GM12878 (cell line): ENCODE measurements around the gene DZIP1L. TPM values are rescaled to one million over a fixed set of nuclear protein-coding genes. Genes with fewer than 3 reads are reported as not detected.

ENCODE experiments used
- ATF2 ChIP-seq: IDR thresholded peaks from 2 replicates; pipeline ENCODE4 v1.6.1; 2012; ENCODE audit warnings: low read length, inconsistent platforms
- BCL11A ChIP-seq: IDR thresholded peaks from 2 replicates; pipeline ENCODE4 v1.6.1; 2011; ENCODE audit warnings: low read depth, low read length
- CBFB ChIP-seq: IDR thresholded peaks from 2 replicates; pipeline ENCODE4 v1.6.1; 2016; ENCODE audit warnings: antibody characterized with exemption, low read depth
- CHD1 ChIP-seq: IDR thresholded peaks from 2 replicates; pipeline ENCODE4 v1.6.1; 2012; ENCODE audit warnings: low read depth, low read length, improper control_type of control experiment
- EED ChIP-seq: sonication (generic); IDR thresholded peaks from 2 replicates; pipeline ENCODE4 v1.6.1; 2016; ENCODE audit warnings: antibody characterized with exemption, low read depth
- ETV6 ChIP-seq, 2 experiments: fragments of 450-650 bp in 1 of 2; IDR thresholded peaks in 1 of 2; conservative IDR thresholded peaks in 1 of 2; 2 replicates each; pipeline ENCODE4 v1.6.1; 2014; ENCODE audit warnings: antibody characterized with exemption in 1 of 2, borderline replicate concordance in 1 of 2, low read depth in 1 of 2, mild to moderate bottlenecking in 1 of 2, moderate library complexity in 1 of 2
- EZH2 ChIP-seq: IDR thresholded peaks from 2 replicates; pipeline ENCODE4 v1.6.1; 2012; ENCODE audit warnings: low read depth, mild to moderate bottlenecking, control low read depth, inconsistent platforms, low read length, borderline replicate concordance; ENCODE audit not compliant: control insufficient read depth
- HCFC1 ChIP-seq: fragments of 150-350 bp; IDR thresholded peaks from 2 replicates; pipeline ENCODE4 v1.6.1; 2014; ENCODE audit warnings: low read length
- IKZF1 ChIP-seq: fragments of 450-650 bp; conservative IDR thresholded peaks from 2 replicates; pipeline ENCODE4 v1.6.1; 2017; ENCODE audit warnings: antibody characterized with exemption, mild to moderate bottlenecking
- MEF2B ChIP-seq: fragments of 450-650 bp; IDR thresholded peaks from 2 replicates; pipeline ENCODE4 v1.6.1; 2018; ENCODE audit warnings: mild to moderate bottlenecking, moderate library complexity; ENCODE audit not compliant: partially characterized antibody, poor library complexity, severe bottlenecking
- MTA2 ChIP-seq: fragments of 450-650 bp; IDR thresholded peaks from 2 replicates; pipeline ENCODE4 v1.6.1; 2016; ENCODE audit warnings: low read depth, mild to moderate bottlenecking, moderate library complexity
- NFIC ChIP-seq: IDR thresholded peaks from 2 replicates; pipeline ENCODE4 v1.6.1; 2012; ENCODE audit warnings: low read depth, mild to moderate bottlenecking, inconsistent platforms, low read length, moderate library complexity
- NR2C1 ChIP-seq: fragments of 450-650 bp; IDR thresholded peaks from 2 replicates; pipeline ENCODE4 v1.6.1; 2017; ENCODE audit warnings: antibody characterized with exemption, mild to moderate bottlenecking, moderate library complexity
- PBX3 ChIP-seq: IDR thresholded peaks from 2 replicates; pipeline ENCODE4 v1.6.1; 2011; ENCODE audit warnings: mild to moderate bottlenecking, low read depth, low read length, moderate library complexity; ENCODE audit not compliant: insufficient replicate concordance
- RAD21 ChIP-seq: IDR thresholded peaks from 2 replicates; pipeline ENCODE4 v1.6.1; 2011; ENCODE audit warnings: mild to moderate bottlenecking, low read depth, low read length, moderate library complexity; ENCODE audit not compliant: insufficient read depth
- RELB ChIP-seq: fragments of 450-650 bp; IDR thresholded peaks from 2 replicates; pipeline ENCODE4 v1.6.1; 2017; ENCODE audit warnings: low read depth, mild to moderate bottlenecking, moderate library complexity
- REST ChIP-seq: IDR thresholded peaks from 2 replicates; pipeline ENCODE4 v1.6.1; 2012; ENCODE audit warnings: mild to moderate bottlenecking, low read depth, low read length
- SPI1 ChIP-seq: IDR thresholded peaks from 2 replicates; pipeline ENCODE4 v1.6.1; 2011; ENCODE audit warnings: low read depth, mild to moderate bottlenecking, low read length, moderate library complexity, borderline replicate concordance; ENCODE audit not compliant: insufficient read depth
- YBX1 ChIP-seq: fragments of 450-650 bp; IDR thresholded peaks from 2 replicates; pipeline ENCODE4 v1.6.1; 2016; ENCODE audit warnings: antibody characterized with exemption
- polyA plus RNA-seq, 11 experiments: library from polyadenylated mRNA; depleted of rRNA in 4 of 11; unstranded in 6 of 11; stranded (reverse) in 5 of 11; fragments of >200 nt; fragmentation: Nextera tagmentation in 4 of 11; fragmentation: Illumina TruSeq in 1 of 11; extraction: Ambion mirVana in 4 of 11; extraction: Trizol in 1 of 11; gene quantifications; 1 replicate in 1 of 11; 2 replicates in 10 of 11; pipeline versions ENCODE4 v1.2.1 to v1.2.3, GENCODE V29; 2011 to 2016; ENCODE audit warnings: inconsistent platforms in 2 of 11, missing spikeins in 2 of 11, low read depth in 1 of 11
- total RNA-seq, 4 experiments: library from RNA; depleted of rRNA in 3 of 4; stranded (reverse); fragments of >200 nt in 3 of 4; fragmentation: Illumina TruSeq in 1 of 4; extraction: Trizol in 1 of 4; gene quantifications; 2 replicates each; pipeline versions ENCODE4 v1.2.1 to v1.2.3, GENCODE V29; 2013 to 2021

DZIP1L gene
- total and polyA plus RNA-seq, 10 of the 15 experiments (the other 5 are each of a cell fraction or from before 2014, with no cell fraction given), result not detected

- TF ChIP-seq REST (no peak), HCFC1 (no peak), CBFB (no peak), SPI1 (peak; percentile 76), RELB (no peak), PBX3 (no peak), NFIC (no peak), EZH2 (no peak), ATF2 (no peak), YBX1 (no peak), MTA2 (0 out of 2 replicates have a peak, but pooled peaks have one; percentile 15), IKZF1 (no peak), MEF2B (peak; percentile 19), CHD1 (no peak), EED (no peak), RAD21 (no peak), BCL11A (no peak), ETV6 (conservative IDR thresholded peaks at IDR 0.05 in 1 of 2, IDR thresholded peaks at IDR 0.05 in 1 of 2; ENCODE audit: borderline replicate concordance in 1 of 2, low read depth in 1 of 2) (no peak), NR2C1 (no peak)
Measured at GRCh38 chr3:138060792-138061191, 54.6 kb downstream of the DZIP1L start (continued).
